Keratinocyte (primary cell): ENCODE data around the gene C11orf91. TPM values are rescaled to one million over a fixed set of nuclear protein-coding genes. Genes with fewer than 3 reads are reported as not detected.
A peak's percentile ranks its signal among the peaks of the same experiment; 100 is the strongest.

Experiments used
- DNase-seq: peaks from one replicate; pipeline ENCODE4 v3.0.0-alpha.2; 2011; ENCODE audit warnings: low read depth, missing footprints, low spot score
- FAIRE-seq: peaks from 2 replicates; lab custom pipeline; 2011; peaks lifted over from hg19 to GRCh38; lab: Jason Lieb, UNC
- H2AFZ ChIP-seq: 2 replicates; pipeline ENCODE4 v1.6.0; 2012; ENCODE audit warnings: low read length, control low read depth, inconsistent platforms; ENCODE audit not compliant: control insufficient read depth
- H3K27ac ChIP-seq: 2 replicates; pipeline ENCODE4 v1.5.1; 2011; ENCODE audit warnings: low read length; ENCODE audit not compliant: control insufficient read depth, insufficient read depth
- H3K27me3 ChIP-seq: 3 replicates; pipeline ENCODE4 v1.6.0; 2011; ENCODE audit warnings: low read length; ENCODE audit not compliant: control insufficient read depth, insufficient read depth; ENCODE audit errors: extremely low read depth
- H3K36me3 ChIP-seq, 2 experiments: 2 replicates in 1 of 2; 3 replicates in 1 of 2; pipeline ENCODE4 v1.5.1; 2011; ENCODE audit warnings: low read length in 2 of 2, mild to moderate bottlenecking in 1 of 2; ENCODE audit not compliant: control insufficient read depth in 2 of 2, insufficient read depth in 2 of 2; ENCODE audit errors: extremely low read depth in 1 of 2
- H3K4me1 ChIP-seq: 3 replicates; pipeline ENCODE4 v1.5.1; 2011; ENCODE audit warnings: low read length; ENCODE audit not compliant: control insufficient read depth, insufficient read depth; ENCODE audit errors: extremely low read depth
- H3K4me2 ChIP-seq: 3 replicates; pipeline ENCODE4 v1.6.0; 2011; ENCODE audit warnings: low read depth, low read length; ENCODE audit not compliant: control insufficient read depth, insufficient read depth; ENCODE audit errors: extremely low read depth
- H3K4me3 ChIP-seq, 3 experiments: fragments of 200-600 bp in 1 of 3; sonication (generic) in 1 of 3; 2 replicates in 2 of 3; 3 replicates in 1 of 3; pipeline ENCODE4 v1.5.1; 2011 to 2016; ENCODE audit warnings: low read length in 3 of 3, mild to moderate bottlenecking in 3 of 3, control low read depth in 2 of 3, inconsistent platforms in 1 of 3, low read depth in 1 of 3, mixed read lengths in 1 of 3, mixed run types in 1 of 3, moderate library complexity in 1 of 3; ENCODE audit not compliant: control insufficient read depth in 2 of 3, insufficient read depth in 2 of 3; ENCODE audit errors: extremely low read depth in 1 of 3
- H3K79me2 ChIP-seq: 2 replicates; pipeline ENCODE4 v1.6.0; 2012; ENCODE audit warnings: low read length; ENCODE audit not compliant: control insufficient read depth, insufficient read depth
- H3K9ac ChIP-seq: 3 replicates; pipeline ENCODE4 v1.6.0; 2011; ENCODE audit warnings: low read length; ENCODE audit not compliant: control insufficient read depth, insufficient read depth; ENCODE audit errors: extremely low read depth
- H3K9me1 ChIP-seq: 3 replicates; pipeline ENCODE4 v1.6.0; 2011; ENCODE audit warnings: low read length; ENCODE audit not compliant: control insufficient read depth, insufficient read depth; ENCODE audit errors: extremely low read depth
- H3K9me3 ChIP-seq: 2 replicates; pipeline ENCODE4 v1.5.1; 2012; ENCODE audit warnings: low read depth, low read length; ENCODE audit not compliant: control insufficient read depth
- H4K20me1 ChIP-seq: 3 replicates; pipeline ENCODE4 v1.6.0; 2011; ENCODE audit warnings: low read length; ENCODE audit not compliant: control insufficient read depth, insufficient read depth; ENCODE audit errors: extremely low read depth
- CTCF ChIP-seq, 3 experiments: IDR thresholded peaks in 1 of 3; conservative IDR thresholded peaks in 1 of 3; optimal IDR thresholded peaks in 1 of 3; 2 replicates in 2 of 3; 3 replicates in 1 of 3; pipeline versions ENCODE3 to v1.5.1; 2011; ENCODE audit warnings: low read length in 3 of 3, mild to moderate bottlenecking in 3 of 3, moderate library complexity in 2 of 3, control low read depth in 1 of 3, inconsistent platforms in 1 of 3; ENCODE audit not compliant: insufficient read depth in 2 of 3; ENCODE audit errors: extremely low read depth in 1 of 3
- EZH2 ChIP-seq: IDR thresholded peaks from one replicate; pipeline ENCODE4 v1.6.1; 2012; ENCODE audit warnings: inconsistent platforms, mild to moderate bottlenecking, low read length, moderate library complexity
- dilution Hi-C: fragments of 300-500 bp; cut with MboI; formaldehyde crosslinking; loops from one replicate; pipeline ENCODE4 v1.7.0; 2020; ENCODE audit warnings: low sequenced_read_pairs; ENCODE audit not compliant: extremely low pct_ligation_motif_present
- polyA plus RNA-seq, 5 experiments: library from polyadenylated mRNA; depleted of rRNA in 3 of 5; stranded (reverse) in 3 of 5; stranded (forward) in 1 of 5; unstranded in 1 of 5; fragments of >200 nt; gene quantifications; 1 replicate in 1 of 5; 2 replicates in 3 of 5; 3 replicates in 1 of 5; pipeline versions ENCODE4 v1.2.1 to v1.2.3, GENCODE V29; 2011 to 2012; ENCODE audit warnings: missing spikeins in 2 of 5, low read depth in 1 of 5, low replicate concordance in 1 of 5

The C11orf91 gene
- polyA plus RNA-seq, 1 donor (not counting 4 experiments of a cell fraction or from before 2014, with no cell fraction given), result 0.10 TPM

- no peak overlapping the region for H3K4me3 ChIP-seq
- H3K4me1 ChIP-seq, result peaks cover 17% of the 10 kb centered on the region
- no peaks in the 10 kb centered on the region for H3K9me3 ChIP-seq
- TF ChIP-seq CTCF (optimal IDR thresholded peaks at IDR 0.05 in 1 of 3, IDR thresholded peaks at IDR 0.05 in 1 of 3, conservative IDR thresholded peaks at IDR 0.05 in 1 of 3; ENCODE audit: extremely low read depth in 1 of 3, insufficient read depth in 2 of 3, low read length in 3 of 3) (no peak), EZH2 (no peak)
- H4K20me1 ChIP-seq, result no peaks in the 10 kb centered on the region
- H3K27me3 ChIP-seq, result no peaks in the 10 kb centered on the region
- no peak overlapping the region for H3K27ac ChIP-seq
- H3K9ac ChIP-seq, result no peak overlapping the region
- no peak for FAIRE-seq
- H3K36me3 ChIP-seq, result no peaks in the 10 kb centered on the region
- H2AFZ ChIP-seq, result no peak overlapping the region
- no peaks in the 10 kb centered on the region for H3K9me1 ChIP-seq
- H3K79me2 ChIP-seq, result no peaks in the 10 kb centered on the region
- no peak for DNase-seq
- dilution Hi-C loops, result no loop called here
- H3K4me2 ChIP-seq, result no peak overlapping the region
Measured at GRCh38 chr11:33657757-33658156, 42.9 kb downstream of the C11orf91 start.

DNA sequence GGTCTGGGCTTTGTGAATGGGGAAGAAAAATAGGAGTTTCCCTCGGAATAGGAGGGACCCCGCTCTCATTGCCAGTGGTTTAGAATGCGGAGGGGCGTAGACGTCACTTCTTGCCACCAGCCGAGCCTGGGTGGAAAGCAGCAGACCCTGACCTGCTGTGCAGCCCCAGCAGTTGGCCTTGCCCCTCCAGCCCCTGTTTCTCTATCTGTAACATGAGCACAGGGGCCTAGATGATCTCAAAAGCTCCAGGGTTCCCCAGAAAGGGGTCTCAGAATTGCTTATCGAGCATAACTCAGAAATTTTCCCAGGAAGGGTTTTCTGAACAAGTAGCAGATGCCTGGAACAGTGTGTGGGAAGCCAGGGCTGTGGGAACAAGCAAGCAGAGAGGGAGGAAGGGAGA, 43.9 kb downstream of the C11orf91 start:
- Histone ChIP-seq H3K79me2 (no peaks in the 10 kb centered on the region), H4K20me1 (no peaks in the 10 kb centered on the region), H3K9me1 (no peaks in the 10 kb centered on the region), H3K4me2 (peak overlapping the region; percentile 57), H3K4me1 (peaks cover 21% of the 10 kb centered on the region), H3K4me3 (no peak overlapping the region), H2AFZ (no peak overlapping the region), H3K27me3 (no peaks in the 10 kb centered on the region), H3K36me3 (no peaks in the 10 kb centered on the region), H3K9ac (no peak overlapping the region), H3K27ac (peak overlapping the region; percentile 10), H3K9me3 (no peaks in the 10 kb centered on the region)
- no peak for TF ChIP-seq CTCF (optimal IDR thresholded peaks at IDR 0.05 in 1 of 3, IDR thresholded peaks at IDR 0.05 in 1 of 3, conservative IDR thresholded peaks at IDR 0.05 in 1 of 3; ENCODE audit: extremely low read depth in 1 of 3, insufficient read depth in 2 of 3, low read length in 3 of 3)
- no peak for TF ChIP-seq EZH2
- DNase-seq (no peak), FAIRE-seq (no peak)
- dilution Hi-C loops, result no loop called here
